NCI-H345 (cell line): Measurements from ENCODE around the gene PPP3CA.
"Not testable (repeated sequence)": the region's sequence is repeated elsewhere in the genome, so short reads cannot be mapped to it uniquely, and the experiment has no call there.

Source experiments
- DNase-seq: peaks from one replicate; lab custom pipeline; 2025; lab: John Stamatoyannopoulos, UW

PPP3CA gene

GRCh38 chr4:101254776-101255175, 92.5 kb downstream of the PPP3CA start:
- DNase-seq: no peak

GRCh38 chr4:101253121-101253520, 94.2 kb downstream of the PPP3CA start:
- DNase-seq: no peak

- no peak for DNase-seq
Measured at GRCh38 chr4:101252721-101253120, 94.6 kb downstream of the PPP3CA start.

- no peak for DNase-seq
Measured at GRCh38 chr4:101251261-101251660, 96.1 kb downstream of the PPP3CA start.

- DNase-seq: no peak
Measured at GRCh38 chr4:101244349-101244748, 103.0 kb downstream of the PPP3CA start.

DNA sequence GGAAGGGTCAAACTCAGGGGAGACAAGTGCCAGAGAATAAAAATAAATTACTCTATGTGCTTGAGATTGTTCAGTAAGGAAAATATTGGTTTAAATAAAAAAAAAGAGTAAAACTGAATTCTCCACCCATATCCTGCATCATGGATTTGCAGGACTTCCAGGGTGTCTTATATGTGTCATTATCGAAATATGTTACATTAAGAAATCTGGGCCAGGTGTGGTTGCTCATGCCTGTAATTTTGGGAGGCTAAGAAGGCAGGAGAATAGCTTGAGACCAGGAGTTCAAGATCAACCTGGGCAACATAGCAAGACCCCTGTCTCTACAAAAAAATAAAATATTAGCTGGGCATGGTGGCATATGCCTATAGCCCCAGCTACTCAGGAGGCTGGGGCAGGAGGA, 104.9 kb downstream of the PPP3CA start:
- DNase-seq: no peak

- no peak for DNase-seq
Measured at GRCh38 chr4:101240099-101240498, 107.2 kb downstream of the PPP3CA start.

DNA sequence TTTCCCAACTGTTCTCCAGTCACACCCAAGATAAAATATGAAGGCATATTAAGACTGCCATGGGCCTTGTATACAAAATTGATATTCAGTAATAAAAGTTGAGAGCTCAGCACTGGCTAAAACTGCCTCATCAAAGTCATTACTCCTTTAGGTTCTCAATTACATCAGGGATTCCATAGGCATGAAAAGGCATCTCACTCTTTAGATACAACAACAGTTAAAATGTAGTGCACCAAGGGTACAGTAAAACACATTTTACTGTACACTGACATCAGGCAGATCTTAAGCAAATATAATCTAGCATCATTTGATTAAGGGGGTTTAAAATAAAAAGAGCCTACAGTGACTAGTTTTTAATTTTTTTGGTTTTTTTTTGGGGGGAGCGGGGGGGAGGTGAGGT, 107.7 kb downstream of the PPP3CA start:
- DNase-seq: no peak

- no peak for DNase-seq
Measured at GRCh38 chr4:101238706-101239105, 108.6 kb downstream of the PPP3CA start.

- DNase-seq: no peak
Measured at GRCh38 chr4:101237773-101238172, 109.6 kb downstream of the PPP3CA start.

DNA sequence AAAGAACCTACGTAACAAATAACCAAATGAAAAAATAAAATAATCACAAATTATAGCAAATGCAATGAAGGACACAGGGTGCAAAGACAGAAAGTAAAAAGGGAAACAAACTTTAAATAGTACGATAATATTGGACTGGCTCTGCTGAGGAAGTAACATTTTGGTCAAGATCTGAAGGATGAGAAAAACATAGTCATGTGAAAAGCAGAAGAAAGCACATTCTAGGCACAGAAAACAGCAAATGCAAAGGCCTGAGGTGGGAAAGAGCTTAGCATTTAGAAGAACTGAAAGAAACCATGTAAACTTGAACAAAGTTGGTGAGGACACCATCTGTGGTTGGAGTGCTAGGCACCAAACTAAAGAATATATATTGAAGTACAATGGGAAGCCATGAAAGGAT, 111.2 kb downstream of the PPP3CA start:
- DNase-seq: no peak

DNA sequence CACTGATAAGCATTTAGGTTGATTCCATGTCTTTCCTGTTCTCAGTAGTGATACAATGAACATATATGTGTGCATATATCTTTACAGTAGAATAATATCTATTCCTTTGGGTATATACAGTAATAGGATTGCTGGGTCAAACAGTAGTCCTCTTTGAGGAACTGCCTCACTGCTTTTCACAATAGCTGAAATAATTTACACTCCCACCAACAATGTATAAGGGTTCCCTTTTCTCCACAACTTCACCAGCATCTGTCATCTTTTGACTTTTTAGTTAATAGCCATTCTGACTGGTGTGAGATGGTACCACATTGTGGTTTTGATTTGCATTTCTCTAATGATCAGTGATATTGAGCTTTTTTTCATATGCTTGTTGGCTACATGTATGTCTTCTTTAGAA, 113.2 kb downstream of the PPP3CA start:
- not testable (repeated sequence) for DNase-seq

- no peak for DNase-seq
Measured at GRCh38 chr4:101232074-101232776, 115.1 kb downstream of the PPP3CA start.

- DNase-seq: no peak
Measured at GRCh38 chr4:101230801-101231426, 116.4 kb downstream of the PPP3CA start.

DNA sequence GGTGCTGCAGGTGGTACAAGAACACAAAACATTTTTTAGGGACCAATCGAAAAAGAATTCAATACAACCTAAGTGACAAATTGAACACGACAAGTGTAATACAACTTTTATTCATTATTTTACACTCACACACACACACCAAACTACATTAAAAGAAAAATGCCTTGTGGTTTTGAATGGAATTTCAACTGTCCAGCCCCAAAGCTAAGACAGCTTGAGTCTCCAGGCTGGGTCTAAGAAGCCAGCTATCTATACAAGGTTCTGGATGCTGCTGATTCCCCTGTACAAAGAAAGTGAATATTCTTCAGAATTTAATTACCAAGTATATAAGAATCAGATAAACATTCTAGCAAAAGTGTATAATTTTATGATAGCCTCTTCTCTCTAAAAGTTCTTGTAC, 118.2 kb downstream of the PPP3CA start:
- no peak for DNase-seq

DNA sequence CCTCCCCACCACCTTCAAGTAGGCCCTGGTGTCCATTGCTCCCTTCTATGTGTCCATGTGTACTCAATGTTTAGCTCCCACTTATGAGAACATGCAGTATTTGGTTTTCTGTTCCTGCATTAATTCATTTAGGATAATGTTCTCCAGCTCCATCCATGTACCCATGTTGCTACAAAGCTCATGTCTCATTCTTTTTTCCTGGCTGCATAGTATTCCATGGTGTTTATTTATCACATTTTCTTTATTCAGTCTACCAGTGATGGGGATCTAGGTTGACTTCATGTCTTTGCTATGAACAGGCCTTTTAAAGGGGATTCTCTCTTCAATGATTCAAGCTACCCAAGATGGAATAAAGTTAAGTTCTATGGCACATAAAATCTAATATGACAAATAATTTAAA, 119.6 kb downstream of the PPP3CA start:
- no peak for DNase-seq

GRCh38 chr4:101224358-101225218, 122.7 kb downstream of the PPP3CA start:
- no peak for DNase-seq

- no peak for DNase-seq
Measured at GRCh38 chr4:101222156-101222845, 125.0 kb downstream of the PPP3CA start.

GRCh38 chr4:101221294-101221693, 126.0 kb downstream of the PPP3CA start:
- DNase-seq: no peak

- no peak for DNase-seq
Measured at GRCh38 chr4:101218894-101219293, 128.4 kb downstream of the PPP3CA start.

DNA sequence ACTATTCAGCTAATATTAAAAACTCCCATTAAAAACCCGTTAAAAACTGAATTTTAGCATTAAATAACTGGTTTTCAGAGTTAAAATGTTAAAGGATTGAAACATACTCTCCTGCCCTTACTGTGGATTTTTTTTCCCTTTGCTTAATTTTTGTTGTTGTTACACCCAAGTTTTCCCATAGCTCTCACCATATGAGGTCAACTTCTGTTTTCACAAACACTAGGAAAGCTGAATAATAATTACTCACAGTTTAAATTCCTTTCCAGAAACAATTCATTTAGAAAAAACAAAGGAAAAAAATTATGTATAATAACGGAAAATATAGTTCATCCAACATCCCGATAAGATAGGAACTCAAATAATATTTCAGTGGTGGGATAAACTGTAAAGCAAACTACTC, 129.0 kb downstream of the PPP3CA start:
- no peak for DNase-seq

DNA sequence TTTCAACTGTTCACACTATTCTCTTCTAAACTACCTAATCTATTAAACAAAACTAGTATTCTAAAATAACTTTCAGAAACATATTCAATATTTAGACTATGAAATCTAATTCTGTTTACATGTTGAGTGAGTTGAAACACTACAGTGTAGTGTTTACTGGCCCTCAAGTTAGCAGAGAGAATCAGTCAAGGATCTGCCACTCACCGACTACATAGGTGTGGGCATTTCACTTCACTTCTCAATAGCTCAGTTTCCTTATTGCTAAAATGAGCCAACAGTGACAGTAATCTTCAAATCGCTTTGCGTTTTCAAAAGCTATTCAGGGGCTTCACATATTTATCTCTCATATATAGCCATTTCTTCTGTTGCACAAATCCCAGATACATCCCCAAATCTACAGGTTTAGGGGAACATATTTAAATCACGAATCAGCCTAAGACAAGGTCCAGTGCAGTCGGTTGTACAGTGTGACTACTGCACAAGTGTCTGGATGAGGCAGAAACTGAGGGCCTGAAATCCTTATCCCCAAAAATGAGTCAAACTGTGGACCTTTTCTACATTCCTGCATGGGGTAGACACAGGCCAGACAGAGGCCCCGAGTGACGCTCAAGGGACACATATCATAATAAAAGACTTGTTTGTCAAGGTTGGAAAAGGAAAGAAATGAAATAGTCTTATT, 129.8 kb downstream of the PPP3CA start:
- no peak for DNase-seq
